ENCODE results near the gene IVNS1ABP.
"Not testable (repeated sequence)": the region's sequence is repeated elsewhere in the genome, so short reads cannot be mapped to it uniquely, and the experiment has no call there.

The IVNS1ABP gene

GRCh38 chr1:185291652-185292051 lies 25.4 kb downstream of the IVNS1ABP start:
- no peak for DNase-seq

GRCh38 chr1:185291159-185291558 lies 25.9 kb downstream of the IVNS1ABP start:
- no peak for DNase-seq

GRCh38 chr1:185289880-185290279 lies 27.2 kb downstream of the IVNS1ABP start:
- DNase-seq, result no peak

- no peak for DNase-seq
Measured at GRCh38 chr1:185288435-185288834, 28.6 kb downstream of the IVNS1ABP start.

GRCh38 chr1:185287451-185287850 lies 29.6 kb downstream of the IVNS1ABP start:
- DNase-seq, result no peak

- no peak for DNase-seq
Measured at GRCh38 chr1:185284533-185285276, 32.3 kb downstream of the IVNS1ABP start.

GRCh38 chr1:185284116-185284515 lies 32.9 kb downstream of the IVNS1ABP start:
- no peak for DNase-seq

- no peak for DNase-seq
Measured at GRCh38 chr1:185281245-185281644, 35.8 kb downstream of the IVNS1ABP start.

GRCh38 chr1:185280589-185280988 lies 36.5 kb downstream of the IVNS1ABP start:
- no peak for DNase-seq

GRCh38 chr1:185279571-185279970 lies 37.5 kb downstream of the IVNS1ABP start:
- DNase-seq, result no peak

GRCh38 chr1:185271921-185272320 lies 45.1 kb downstream of the IVNS1ABP start:
- DNase-seq, result no peak

GRCh38 chr1:185268352-185268751 lies 48.7 kb downstream of the IVNS1ABP start:
- DNase-seq, result no peak

GRCh38 chr1:185267701-185268100 lies 49.3 kb downstream of the IVNS1ABP start:
- no peak for DNase-seq

- no peak for DNase-seq
Measured at GRCh38 chr1:185267301-185267700, 49.7 kb downstream of the IVNS1ABP start.

- DNase-seq, result no peak
Measured at GRCh38 chr1:185265314-185265713, 51.7 kb downstream of the IVNS1ABP start.

- DNase-seq, result no peak
Measured at GRCh38 chr1:185263780-185264179, 53.3 kb downstream of the IVNS1ABP start.

- no peak for DNase-seq
Measured at GRCh38 chr1:185263292-185263691, 53.8 kb downstream of the IVNS1ABP start.

GRCh38 chr1:185262151-185262550 lies 54.9 kb downstream of the IVNS1ABP start:
- no peak for DNase-seq

GRCh38 chr1:185260611-185261010 lies 56.4 kb downstream of the IVNS1ABP start:
- no peak for DNase-seq

- DNase-seq, result no peak
Measured at GRCh38 chr1:185258676-185259075, 58.4 kb downstream of the IVNS1ABP start.

GRCh38 chr1:185257950-185258208 lies 59.2 kb downstream of the IVNS1ABP start:
- DNase-seq, result no peak

GRCh38 chr1:185257116-185257949 lies 59.7 kb downstream of the IVNS1ABP start:
- DNase-seq, result not testable (repeated sequence)

- not testable (repeated sequence) for DNase-seq
Measured at GRCh38 chr1:185255595-185255994, 61.4 kb downstream of the IVNS1ABP start.

- DNase-seq, result not testable (repeated sequence)
Measured at GRCh38 chr1:185252404-185252803, 64.6 kb downstream of the IVNS1ABP start.
